Central memory CD4-positive, alpha-beta T cell (primary cell): ENCODE measurements around the gene CCNI2.

Experiments
- DNase-seq: peaks from one replicate; pipeline ENCODE4 v3.0.0; 2022

The CCNI2 gene

DNA sequence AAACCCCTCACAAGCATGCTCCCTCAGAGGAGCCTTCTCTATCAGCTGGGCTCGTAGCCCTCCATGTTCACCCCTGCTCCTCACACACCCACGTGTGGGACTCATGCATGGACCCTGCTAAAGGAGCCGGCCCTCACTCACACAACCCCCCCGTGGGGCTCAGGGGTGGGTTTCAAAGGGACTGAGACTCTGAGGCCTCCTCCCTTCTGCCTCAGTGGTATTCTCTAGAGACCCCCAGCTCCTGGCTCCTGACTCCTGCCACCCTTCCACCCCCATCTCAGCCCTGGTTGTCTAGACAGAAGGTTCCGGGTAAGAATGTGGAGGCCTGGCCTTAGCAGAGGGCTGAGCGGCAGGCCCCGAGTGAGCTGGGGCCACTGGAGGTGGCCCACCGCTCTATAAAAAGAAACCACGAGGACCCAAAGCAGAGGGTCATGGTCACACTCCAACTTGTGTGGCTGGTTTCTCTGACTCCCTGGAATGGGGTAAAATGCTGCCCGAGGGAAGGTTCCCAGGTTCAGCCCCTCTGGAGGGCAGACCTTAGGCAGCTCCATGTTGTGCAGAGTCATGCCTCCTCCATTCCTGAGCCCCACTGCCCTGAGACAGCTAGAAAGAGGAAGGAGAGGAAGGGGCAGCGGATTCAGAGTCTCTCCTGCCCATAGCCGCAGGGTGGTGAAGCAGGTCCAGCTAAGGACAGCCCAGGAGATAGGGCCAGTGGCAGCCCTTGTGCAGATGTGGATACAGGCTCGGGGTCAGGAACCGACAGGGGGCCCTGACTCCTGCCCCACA is 19.0 kb downstream of the CCNI2 start:
- no peak for DNase-seq

DNA sequence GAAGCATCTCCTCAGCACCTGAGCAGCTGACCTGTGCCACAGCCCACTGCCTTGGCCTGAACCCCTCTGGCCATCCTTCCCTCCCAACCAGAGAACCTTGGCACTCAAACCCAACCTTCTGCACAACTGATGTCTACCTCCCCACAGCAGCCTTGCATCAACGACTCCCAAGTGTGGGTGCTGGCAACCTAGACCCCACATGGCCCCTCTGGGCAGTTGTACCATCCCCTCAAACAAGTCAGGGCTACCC is 19.5 kb downstream of the CCNI2 start:
- DNase-seq: no peak

DNA sequence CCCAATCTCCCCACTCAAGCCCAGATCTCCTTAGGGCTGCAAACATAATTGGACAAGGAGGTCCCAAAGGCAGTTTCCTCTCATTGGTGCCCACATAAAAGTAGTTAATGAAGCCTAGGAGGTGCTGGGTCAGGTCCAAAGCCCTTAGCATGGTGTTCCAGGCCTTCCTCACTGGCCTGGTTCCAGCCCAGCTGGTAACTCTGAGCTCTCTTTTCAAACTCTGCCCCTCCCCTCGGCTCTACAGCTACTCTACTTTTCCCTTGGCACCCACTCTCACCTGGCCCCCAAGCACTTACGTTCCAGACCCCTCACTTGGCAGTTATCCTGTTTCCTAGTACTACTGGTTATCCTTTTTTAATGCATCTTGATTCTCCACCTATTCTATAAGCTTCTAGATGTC is 19.9 kb downstream of the CCNI2 start:
- DNase-seq: no peak

DNA sequence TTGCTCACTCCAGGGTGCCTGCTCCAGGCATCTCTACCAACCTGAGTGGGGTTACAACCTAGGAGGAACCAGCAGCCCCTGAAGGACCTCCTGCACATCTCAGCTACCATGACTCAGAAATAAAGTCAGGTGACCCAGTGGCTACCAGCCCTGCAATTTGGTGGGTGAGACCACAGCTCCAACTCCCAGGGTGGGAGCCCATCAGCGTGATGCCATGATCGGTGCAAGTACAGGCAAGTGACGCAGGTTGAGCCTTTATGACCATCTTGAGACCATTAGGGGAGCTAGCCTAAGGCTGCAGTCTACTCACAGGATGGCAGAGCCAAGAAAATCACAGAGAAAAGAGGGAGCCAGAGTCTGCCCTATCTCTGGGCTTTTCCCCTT is 21.3 kb downstream of the CCNI2 start:
- no peak for DNase-seq

DNA sequence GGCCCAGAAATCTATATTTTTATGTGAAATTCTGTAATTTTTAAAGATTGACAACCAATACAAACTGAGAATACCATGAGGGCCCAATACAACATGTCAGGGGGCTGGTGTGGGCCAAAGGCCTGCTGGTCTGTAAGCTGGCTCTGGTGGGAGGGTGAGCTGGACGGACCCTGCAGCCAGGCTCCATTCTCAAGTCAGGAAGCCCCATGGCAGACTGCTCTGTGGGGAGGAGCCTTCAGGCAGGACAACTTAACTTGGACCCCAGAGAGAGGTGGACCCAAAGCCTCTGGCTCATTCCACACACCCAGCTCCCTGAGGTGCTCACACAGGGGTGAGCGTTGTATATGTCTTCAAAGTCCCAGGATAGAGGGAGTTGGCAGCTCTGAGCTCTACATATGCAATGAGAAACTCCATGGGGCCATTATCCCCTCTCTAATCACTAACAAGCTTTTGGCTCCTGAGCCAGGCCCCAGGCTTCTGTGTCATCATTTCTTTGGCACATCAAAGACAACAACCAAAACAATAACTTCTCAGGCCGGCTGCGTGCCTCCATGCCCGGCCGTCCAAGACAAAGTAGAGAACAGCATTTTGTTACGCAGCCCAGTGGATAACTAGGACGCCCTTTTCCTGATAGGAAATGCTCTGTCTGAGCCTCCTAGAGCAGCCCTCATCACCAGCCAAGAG is 23.4 kb downstream of the CCNI2 start:
- no peak for DNase-seq

DNA sequence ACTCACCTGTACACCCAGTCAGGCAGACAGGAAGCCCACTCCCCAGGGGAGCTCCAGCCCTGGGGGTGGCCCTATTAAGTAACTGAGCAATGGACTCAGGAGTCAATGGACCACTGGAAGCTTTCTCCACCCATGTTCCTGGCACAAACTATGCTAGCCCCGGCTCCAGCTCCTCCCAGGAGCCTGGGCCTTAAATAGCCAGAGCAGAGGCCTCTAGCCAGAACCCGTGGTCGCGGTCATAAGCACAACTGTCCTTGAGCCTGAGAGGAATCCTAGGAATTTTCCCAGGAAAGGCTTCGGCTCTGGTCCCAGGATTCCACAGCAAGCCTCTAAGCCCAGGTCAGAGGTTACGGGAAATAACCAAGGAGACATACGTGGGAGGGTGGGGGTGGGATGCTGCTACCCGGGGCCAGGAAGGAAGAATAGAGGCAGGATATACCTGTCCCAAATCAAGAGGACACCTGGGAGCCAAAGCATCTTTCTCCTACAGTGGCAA is 24.3 kb downstream of the CCNI2 start:
- DNase-seq: no peak

DNA sequence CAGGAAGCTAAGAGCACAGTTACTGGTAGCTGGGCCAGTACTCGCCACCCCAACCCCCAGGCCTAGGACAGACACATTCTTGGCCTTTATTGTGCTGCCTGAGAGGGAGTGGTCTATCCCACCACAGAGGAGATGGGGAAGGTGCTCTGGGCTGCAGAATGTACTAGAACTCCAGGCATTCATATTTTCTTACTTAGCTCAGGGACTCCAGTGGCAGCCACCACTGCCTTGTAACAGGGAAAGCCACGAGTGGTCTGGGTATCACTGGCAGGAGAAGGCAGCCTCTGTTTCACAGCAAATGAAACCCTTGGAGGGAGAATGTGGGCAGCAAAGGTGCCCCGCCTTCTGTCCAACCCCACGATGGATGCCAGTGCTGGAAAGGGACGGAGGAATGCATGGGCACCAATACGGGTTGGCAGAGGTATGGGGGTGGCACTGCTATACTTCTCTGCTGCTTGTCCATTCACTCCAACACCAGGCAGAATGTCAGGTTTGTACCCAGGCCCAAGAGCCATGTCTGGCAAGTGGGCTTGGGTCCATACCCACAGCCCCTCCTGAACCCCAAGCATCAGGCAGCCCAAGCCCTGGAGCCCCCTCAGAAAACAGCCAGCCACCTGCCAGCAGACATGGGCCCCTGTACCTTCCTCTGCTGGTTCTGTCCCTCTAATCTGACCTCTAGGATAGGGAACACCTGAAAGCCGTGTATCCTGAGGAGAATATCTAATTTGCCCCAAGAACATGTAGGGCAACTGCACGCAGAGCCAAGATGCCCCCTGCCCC is 25.3 kb downstream of the CCNI2 start:
- DNase-seq: no peak

DNA sequence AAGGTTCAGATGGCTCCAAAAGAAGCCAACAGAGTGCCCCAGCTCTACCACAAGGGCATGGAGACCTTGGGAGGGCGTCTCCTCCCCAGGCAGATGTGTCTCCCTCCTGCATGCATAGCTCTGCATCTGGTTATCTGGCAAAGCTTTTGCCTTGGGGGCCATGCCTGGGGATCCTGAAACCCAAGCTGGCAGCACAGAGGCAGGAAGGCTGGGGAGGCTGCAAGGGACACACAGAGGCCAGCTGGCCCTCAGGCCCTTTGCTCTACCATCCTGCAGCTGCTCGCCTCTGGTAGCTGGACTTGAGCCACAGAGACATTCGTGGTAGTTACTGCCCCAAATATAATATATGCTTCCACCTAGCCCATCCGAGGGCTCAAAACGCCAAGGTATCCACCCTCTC is 25.9 kb downstream of the CCNI2 start:
- no peak for DNase-seq

DNA sequence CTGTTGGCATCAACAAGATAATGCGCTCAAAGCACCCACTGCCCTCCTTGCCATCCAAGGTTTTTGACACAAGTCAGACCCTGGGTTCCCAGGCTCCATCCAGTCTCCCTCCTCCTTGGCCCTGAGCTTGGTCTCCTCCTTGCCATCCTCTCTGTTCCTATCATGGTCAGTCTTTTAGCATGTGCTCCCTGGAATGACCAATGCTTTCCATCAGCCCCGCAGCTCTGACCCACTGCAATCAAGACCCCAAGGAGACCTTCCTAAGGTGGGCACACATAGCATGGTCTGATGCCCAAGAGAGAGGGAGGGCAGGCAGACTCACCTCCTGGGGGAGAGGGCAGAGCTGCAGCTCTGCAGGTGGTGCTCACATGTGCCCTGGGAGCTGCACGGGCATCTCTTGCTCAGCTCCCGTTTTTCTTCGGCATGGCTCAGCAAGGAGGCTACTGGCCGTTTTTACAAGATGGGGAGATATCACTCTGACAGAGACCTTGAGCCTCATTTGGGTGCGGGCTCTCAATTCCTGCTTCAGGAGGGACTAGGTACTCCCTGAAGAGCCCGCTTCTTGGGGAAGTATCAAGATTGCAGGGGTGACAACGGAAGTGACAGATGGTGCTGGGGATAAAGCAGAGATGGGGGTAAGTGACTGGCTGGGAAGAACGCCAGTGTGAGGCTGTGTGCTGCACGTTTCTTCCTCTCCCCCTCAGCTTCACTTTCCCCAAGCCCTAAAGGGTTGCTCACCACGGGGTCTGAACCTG is 26.6 kb downstream of the CCNI2 start:
- DNase-seq: no peak

DNA sequence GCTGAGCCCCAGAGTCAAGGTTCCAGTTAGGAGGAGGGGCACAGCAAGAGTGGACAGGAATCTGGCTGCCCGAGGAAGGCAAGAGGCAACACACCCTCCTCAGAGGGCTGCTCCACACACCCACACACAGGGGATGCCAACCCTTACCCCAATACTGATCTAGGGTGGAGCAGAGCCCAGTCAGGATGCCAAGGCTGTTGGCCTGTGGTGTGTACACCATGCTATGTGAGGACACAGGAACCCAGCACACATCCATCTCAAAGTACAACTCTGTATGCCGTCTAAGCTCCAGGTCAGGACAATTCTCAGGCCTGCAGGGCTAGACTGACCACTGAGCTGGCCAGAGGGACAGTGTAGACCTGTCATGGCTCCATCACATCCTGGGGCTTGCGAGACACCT is 27.2 kb downstream of the CCNI2 start:
- no peak for DNase-seq

DNA sequence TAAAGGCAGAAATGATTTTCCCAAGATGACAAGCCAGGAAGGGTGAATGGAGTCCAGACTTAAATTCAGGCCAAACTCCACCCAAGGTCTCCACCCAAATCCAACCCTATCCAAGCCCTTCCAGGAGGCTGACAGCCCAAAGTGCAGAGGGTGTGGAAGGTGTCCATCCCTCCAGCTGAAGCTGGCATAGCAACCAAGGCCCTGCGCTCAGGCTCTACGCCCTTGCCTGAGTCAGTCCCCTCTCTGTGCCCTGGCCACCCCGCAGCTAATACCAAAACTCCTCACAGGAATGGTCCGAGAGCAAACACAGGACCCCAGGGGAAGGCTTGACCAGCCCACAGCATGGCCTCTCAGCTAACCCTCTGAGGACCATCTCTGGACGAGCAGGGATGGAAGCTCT is 27.7 kb downstream of the CCNI2 start:
- DNase-seq: no peak

DNA sequence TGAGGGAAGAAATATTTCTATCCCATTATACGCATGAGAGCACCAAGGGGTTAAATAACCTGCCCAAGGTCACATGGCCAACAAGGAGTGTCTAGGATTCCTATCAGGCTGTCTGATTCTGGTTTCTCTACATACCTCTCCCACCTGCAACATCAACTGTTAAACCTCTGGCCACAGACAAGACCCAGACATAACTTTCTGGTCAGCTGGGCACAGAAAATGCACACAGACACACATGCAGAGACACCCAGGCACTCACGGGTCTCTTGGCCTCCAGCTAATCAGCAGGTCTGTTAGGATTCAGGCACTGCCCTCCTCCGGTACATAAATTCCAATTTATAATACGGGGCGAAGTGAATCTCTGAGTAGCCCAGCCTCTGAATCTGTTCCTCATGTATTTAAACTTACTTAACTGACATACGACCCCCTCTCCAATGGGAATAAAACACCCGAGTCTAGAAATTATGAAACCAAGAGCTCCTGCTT is 28.3 kb downstream of the CCNI2 start:
- DNase-seq: no peak

DNA sequence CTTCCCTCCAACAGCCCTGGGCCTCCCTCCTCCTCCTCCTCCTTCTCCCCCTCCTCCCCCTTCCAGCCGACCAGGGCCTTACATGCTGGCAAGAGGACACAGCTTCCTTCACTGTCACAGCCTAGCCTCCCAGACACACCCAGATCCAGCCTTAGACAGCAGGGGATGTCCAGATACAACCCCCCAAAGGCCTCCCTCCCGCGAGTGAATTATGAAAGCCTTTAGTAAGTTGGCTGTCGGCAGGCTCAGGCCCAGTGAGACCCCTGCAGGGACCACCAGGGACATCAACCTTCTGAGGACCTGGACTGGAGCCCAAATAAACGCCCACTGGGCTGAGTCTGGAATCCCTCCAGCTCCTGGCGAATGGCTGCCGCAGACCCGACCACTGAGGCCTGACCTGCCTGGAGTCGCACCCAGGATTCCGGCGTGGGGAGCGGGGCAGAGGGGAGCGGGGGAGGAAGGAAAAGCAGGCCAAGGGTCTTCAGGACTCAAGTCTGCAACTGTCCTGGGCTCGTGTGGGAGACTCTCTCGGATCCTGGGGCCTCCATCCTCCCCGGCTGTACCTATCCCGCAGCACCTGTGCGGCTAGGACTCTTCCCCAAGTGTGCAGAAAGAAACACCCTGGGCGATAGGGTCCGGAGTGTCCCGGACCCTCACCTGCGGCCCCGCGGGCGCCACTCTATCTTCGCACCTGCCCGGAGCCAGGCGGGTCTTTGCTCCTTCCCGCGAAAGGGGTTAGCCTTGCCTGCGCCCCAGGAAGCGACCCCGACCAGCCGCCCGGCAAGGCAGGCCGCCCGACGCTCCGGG is 29.1 kb downstream of the CCNI2 start:
- DNase-seq: no peak

DNA sequence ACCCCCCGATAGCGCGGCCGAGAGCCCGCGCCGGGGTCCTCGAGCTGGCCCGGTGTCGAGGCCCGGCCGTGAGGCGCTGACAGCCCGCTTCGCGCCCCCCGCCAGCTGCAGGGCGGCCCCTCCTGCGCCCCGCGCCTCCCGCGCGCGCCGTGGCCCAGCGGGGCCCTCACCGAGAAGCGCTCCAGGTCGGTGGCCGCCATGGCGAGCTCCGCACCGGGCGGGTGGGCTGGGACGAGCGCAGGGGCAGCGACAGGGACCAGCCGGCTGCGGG is 29.6 kb downstream of the CCNI2 start:
- DNase-seq: peak; percentile 3

DNA sequence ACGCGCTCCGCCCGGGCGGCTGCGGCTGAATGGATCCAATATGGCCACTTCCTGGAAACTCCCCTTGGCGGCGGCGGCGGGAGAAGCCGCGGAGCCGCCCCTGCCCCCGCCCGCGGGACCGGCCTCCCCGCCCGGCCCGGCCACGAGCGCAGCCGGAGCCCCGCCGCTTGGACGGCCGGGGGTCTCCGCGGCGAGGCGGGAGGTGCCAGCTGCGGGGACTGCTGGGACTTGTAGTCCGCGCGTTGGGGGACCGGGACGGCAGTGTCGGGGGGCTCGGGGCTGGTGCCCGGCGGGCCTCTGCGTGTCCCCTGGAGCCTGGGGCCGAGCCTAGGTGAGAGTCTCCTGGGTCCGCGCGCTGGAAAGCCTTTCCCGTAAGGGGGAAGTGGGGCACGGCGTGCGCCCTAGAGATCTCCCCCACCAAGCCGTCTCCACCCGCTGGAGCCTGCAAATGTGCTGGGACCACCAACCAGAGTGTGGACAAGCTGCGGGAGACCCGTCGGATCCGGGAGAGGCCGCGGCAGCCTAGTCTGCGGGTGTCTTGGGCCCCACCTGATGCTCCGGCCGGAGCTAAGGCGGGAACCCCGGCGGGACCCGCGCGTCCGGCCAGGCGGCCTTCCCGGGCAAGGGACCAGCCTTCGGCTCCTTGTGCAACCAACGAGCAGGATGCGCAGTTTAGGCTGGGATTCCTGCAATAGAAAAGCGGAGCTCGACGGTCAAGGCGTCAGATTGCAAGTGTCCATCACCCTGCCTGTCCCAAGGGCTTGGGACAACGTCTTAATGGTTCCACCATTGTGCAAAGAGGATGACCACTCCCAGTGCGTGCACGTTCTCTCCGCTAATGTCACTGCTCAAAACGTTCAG is 30.2 kb downstream of the CCNI2 start, which contains the start of gene SEPTIN8:
TSS of gene SEPTIN8 (minus strand) at position 31 of the 861 bp plus-strand sequence. CDS start 102 bp downstream, outside the sequence.
- DNase-seq: peak; percentile 50

DNA sequence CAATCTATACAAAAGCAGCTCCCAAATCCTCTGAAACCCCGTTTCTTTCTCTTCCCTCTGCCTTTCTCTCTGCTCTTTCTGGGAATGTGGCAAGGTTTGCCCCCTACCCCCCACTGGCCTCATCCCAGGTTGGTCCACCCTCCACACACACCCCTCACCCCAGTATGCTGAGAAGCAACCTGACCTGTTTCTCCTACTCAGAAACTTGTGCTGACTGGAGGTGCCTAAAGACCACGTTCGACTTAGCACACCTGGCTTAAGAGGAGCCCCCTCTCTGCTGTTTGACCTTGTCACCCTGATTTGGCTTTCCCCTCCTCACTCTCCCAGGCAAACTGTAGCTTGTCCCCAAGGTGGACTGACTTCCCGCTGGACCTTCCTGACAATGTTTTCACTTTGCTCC is 30.9 kb downstream of the CCNI2 start:
- DNase-seq: no peak

DNA sequence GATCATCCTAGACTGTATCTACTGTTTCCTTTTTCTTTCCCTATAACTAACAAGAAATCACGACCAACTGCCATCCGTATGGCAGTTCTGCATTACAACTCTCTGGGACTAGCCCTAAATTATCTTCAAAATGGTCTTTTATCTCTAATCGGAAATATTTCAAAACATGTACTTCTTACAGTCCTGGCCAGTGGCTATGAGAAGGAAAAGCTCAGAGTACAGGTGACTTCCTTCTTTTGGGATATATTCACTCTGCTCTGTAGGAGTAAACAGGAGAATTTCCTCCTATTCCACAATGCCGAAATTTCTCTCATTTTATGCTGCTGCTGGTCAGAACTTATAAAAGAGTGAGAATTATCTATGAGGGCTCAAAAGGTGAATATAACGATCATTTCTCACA is 31.6 kb downstream of the CCNI2 start:
- DNase-seq: no peak

DNA sequence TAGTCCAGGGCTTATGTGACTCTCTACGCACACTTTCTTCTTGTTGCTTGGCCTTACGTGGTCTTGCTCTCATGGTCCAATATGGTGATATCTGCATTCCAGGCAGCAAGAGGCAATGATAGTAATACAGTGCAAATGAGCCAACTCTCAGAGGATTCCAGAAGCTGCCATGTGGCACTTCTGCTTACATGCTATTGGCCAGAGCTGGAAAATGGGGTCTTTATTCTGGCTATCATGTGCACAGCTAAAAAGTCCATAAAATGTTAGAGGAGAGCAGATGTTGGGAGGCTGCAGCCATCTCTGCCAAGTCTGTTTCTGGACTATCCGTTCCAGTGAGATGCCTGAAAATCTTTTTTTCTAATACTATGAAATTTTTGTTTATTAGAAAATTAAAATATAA is 32.7 kb downstream of the CCNI2 start:
- no peak for DNase-seq

DNA sequence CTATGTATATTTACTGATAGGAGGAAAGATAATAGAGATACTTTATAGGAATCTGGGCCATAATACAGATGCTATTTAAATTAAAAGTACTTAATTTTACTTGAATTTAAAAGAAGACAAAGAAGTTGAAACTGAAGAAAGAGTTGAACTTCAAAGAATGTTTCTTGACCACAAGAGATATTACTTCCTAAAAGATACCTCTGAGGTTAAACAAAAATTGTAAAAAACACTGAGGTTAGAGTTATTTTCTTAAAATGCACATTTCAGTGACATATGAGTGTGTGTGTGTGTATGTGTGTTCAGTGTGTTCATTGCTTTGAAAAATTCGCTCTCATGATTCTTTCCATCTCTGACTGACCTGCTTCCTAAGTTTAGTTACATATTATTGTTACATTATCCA is 33.4 kb downstream of the CCNI2 start:
- no peak for DNase-seq

DNA sequence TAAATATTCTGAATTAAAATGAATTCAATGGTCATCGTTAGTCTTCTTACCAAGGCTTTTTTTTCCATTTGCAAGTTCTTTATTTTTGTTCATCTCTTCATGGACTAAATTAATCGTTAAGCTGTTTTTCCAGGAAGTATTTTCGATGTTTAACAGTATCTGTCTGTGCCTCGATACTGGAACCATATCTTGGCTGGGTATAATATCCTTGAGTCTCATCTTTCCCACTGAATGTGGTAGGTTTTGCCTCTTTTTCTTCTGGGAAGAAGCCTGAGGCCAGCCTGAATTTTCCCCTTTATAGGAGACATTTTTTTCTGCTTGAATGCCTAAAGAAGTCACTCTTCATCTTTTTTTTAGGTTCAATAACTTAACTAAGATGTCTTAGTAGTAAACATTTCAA is 33.8 kb downstream of the CCNI2 start:
- no peak for DNase-seq

DNA sequence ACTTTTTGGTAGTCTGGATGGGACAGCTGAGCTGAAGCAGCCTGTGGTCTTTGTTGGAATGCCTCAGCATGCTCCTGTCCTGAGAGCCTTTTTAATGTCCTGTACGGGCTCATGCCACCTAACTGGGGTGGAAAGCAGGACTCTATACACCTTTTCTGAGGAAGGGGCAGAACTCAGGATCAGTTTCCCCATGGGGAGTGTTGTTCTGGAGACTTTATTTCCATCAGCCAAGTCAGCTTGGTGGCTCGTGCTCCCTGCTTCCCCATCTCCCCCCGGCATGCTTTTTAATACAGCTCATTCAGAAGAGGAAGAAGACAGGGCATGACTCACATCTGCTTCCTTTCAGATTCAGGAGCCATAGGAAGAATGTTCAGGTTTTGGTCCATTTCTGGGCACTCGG is 34.9 kb downstream of the CCNI2 start:
- DNase-seq: no peak
